ENCODE measurements around the gene TXNDC5. TPM values are rescaled to one million over a fixed set of nuclear protein-coding genes. Genes with fewer than 3 reads are reported as not detected.
A peak's percentile ranks its signal among the peaks of the same experiment; 100 is the strongest.
"Not testable (repeated sequence)": the region's sequence is repeated elsewhere in the genome, so short reads cannot be mapped to it uniquely, and the experiment has no call there.

Gene TXNDC5
- total RNA-seq, 1 donor from 2014 or later, result 1,031 TPM

DNA sequence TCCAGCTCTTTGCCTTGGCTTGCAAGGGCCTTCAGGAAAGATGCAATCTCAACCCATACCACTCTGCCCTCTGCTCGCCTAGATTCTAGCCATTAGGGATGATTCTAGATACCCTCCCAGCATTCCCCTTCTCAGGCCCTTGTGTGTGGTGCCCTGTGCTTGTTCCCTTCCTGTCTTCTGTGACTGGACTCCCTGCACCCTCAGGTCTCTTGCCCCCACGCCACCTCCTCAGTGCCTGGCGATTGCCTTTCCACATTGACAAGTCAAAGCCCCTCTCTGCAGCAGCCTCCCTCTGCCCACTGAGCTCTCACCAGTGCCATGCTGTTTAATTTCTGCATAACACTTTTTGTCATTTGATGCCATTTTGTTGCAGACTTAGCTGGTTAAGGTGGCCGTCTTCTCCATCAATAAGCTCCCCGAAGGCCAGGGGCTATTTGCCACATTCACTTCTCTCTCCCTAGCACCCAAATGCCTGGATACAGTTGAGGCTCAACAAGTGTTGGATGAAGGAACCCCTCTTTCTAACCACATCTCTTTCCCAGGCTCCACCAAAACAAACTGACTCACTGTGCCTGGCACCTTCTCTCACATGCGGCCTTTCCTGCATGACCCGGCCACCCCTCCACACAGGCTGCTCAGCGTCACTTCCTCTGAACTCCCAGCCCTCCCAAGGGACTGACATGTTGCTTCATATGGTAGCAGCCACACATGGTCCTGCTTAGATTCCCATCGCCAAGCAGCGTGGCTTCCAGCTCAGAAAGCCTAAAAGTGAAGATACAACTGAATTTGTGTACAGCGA, 4.6 kb upstream of the TXNDC5 start:
- no peak for DNase-seq (ENCODE audit: extremely low read depth, low read depth, low spot score)

DNA sequence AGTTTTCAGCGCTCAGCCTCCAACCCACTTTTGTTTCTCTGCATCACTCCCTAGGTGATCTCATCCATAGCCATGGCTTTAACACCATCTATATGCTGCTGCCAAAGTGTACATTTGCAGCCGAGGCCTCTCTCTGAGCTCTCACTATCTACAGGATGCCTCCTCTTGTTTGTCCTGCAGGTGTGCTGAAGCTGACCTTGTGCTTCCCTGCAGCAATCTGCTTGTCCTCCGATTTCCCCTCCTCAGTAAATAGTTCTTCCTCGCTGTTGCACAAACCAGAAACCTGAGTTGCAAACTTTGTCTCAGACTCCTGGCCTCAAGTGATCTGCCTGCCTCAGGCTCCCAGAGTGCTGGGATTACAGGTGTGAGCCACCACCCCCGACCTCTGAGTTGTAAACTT, 3.7 kb upstream of the TXNDC5 start:
- DNase-seq (ENCODE audit: extremely low read depth, low read depth, low spot score), result no peak

DNA sequence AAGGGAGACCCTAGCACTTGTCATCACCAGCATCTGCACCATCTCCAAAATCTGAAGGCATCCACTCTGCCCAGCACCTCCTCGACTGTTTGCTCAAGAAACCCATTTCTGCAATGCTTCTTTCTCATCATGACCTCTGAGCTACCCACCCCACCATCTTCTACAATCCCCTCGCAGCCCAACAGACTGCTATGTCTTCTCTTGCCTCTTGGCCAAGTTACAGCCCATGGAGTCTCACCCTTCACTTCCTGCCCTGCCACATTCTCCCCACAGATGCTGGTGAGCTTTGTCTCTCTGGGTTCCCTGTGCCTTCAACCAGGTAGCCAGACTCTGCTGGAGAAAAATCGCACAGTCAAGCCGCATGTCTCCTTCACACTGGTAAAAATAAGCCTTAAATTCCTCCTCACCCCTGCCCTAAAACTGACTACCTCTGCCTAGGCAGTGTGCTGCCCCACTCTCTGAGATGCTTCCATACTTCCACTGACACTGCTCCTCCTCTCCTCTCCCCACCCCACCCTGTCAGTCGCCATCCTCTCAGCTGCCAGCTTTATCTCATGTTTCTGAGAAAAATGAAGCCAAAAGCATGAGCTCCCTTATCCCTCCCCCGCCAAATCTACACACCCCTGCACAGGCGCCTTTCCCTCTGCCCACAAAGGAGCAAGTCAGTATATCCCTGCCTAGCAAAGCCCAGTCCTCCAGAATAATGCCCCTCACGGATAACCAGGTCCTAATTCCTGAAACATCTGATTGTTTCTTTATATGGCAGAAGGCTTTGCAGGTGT, 2.3 kb upstream of the TXNDC5 start:
- DNase-seq (ENCODE audit: extremely low read depth, low read depth, low spot score), result no peak

DNA sequence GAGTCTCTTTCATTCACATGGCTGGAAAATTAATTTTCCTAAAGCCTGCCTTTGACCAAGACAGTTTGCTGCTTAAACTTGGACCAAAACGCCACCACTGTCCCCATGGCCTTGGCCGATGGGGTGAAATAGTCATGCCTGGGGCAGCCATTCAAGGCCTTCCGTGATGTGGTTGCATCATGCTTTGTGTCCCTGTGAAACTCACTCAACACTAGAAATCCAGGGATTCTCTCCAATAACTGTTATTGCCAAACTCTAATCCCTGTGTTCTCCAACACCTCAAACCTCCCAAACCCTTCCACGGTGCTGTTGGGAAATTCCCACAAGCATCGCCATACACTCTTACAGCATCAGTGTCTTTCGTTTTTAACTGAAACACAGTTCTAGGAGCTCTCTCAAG, 1.4 kb upstream of the TXNDC5 start:
- no peak for DNase-seq (ENCODE audit: extremely low read depth, low read depth, low spot score)

GRCh38 chr6:7911345-7911725, 747 bp upstream of the TXNDC5 start:
- no peak for DNase-seq (ENCODE audit: extremely low read depth, low read depth, low spot score)

- no peak for DNase-seq (ENCODE audit: extremely low read depth, low read depth, low spot score)
Measured at GRCh38 chr6:7910298-7910653, 312 bp downstream of the TXNDC5 start.

DNA sequence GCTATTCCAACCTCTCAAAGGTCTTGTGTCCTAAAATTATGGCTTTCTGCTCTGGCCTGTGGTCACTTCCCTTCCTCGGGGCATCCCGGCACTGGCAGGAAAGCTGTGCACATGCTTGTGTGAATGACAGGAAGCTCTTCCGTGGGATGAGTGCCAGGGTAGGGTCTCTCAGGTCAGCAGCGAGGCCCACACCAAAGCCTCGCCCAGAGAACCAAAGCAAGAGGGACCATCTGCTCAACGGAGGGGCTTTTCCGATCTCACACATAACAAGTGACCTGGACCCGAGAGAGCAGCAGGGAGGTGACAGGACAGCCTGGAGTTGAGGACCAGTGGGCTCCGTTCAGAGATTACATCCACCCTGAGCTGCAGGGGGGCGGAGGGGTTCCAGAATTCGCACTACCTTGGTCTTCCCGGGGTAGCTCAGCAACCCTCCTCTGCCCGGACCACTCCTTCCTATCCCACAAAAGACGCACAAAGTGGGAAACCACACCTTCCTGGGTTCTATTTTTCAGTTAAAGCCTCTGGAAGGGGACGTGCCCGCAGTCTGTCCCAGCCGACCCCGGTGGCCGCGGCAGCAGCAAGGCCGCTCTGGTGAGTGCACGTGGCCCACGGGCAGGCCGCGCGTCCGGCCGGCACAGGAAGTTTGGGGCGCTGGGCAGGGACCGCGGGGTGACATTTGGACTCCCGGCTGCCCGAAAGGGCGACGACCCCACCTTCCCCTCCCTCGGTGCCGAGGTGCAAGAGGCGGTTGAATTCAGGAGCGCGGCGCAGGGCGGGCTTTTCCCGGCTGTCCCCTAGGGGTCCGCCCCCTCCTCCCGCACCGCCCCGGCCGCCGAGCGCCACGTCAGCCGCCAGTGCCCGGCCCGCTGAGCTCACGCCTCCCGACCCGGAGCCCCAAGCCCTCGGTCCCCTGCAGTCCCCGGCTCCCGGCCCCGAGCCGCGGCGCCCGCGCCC, 988 bp downstream of the TXNDC5 start:
- DNase-seq (ENCODE audit: extremely low read depth, low read depth, low spot score), result peak; percentile 37

GRCh38 chr6:7907159-7907558, 3.4 kb downstream of the TXNDC5 start:
- no peak for DNase-seq (ENCODE audit: extremely low read depth, low read depth, low spot score)

GRCh38 chr6:7906741-7907140, 3.8 kb downstream of the TXNDC5 start:
- no peak for DNase-seq (ENCODE audit: extremely low read depth, low read depth, low spot score)

GRCh38 chr6:7905416-7905815, 5.2 kb downstream of the TXNDC5 start:
- DNase-seq (ENCODE audit: extremely low read depth, low read depth, low spot score), result no peak

- no peak for DNase-seq (ENCODE audit: extremely low read depth, low read depth, low spot score)
Measured at GRCh38 chr6:7904654-7905319, 5.8 kb downstream of the TXNDC5 start.

GRCh38 chr6:7903673-7904072, 6.9 kb downstream of the TXNDC5 start:
- DNase-seq (ENCODE audit: extremely low read depth, low read depth, low spot score), result no peak

GRCh38 chr6:7902867-7903266, 7.7 kb downstream of the TXNDC5 start:
- DNase-seq (ENCODE audit: extremely low read depth, low read depth, low spot score), result no peak

DNA sequence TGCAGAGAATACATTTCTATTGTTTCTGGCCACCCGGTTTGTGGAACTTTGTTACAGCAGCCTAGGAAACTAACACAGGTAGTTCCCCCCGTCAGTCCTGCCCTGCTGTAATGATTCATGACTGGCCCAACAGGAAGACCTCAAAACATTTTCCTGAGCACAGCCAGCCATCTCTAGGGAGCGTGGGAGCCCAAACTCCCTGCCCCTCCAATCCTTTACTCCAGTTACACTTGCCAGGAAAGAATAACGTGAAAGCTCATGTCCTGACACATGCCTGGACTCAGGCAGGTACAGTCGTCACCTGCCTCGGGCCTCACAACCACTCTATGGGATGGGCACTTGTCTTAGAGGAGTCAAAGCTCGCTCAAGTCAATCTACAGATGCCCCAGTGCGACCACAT, 8.4 kb downstream of the TXNDC5 start:
- DNase-seq (ENCODE audit: extremely low read depth, low read depth, low spot score), result no peak

DNA sequence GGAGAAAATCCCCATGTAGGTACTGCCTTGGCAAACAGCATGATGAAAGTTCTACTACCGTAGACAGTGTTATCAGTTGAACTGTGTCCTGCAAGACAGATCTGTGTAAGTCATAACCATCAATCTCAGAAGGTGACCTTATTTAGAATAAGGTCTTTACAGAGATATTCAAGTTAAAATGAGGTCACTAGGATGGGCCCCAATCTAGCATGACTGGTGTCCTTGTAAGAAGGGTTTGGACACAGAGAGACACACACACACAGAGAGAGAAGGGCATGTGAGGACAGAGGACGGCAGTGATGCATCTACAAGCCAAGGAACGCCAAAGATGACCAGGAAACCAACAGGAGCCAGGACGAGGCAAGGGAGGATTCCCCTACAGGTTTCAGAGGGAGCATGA, 8.8 kb downstream of the TXNDC5 start:
- no peak for DNase-seq (ENCODE audit: extremely low read depth, low read depth, low spot score)

- DNase-seq (ENCODE audit: extremely low read depth, low read depth, low spot score), result no peak
Measured at GRCh38 chr6:7901056-7901455, 9.5 kb downstream of the TXNDC5 start.

DNA sequence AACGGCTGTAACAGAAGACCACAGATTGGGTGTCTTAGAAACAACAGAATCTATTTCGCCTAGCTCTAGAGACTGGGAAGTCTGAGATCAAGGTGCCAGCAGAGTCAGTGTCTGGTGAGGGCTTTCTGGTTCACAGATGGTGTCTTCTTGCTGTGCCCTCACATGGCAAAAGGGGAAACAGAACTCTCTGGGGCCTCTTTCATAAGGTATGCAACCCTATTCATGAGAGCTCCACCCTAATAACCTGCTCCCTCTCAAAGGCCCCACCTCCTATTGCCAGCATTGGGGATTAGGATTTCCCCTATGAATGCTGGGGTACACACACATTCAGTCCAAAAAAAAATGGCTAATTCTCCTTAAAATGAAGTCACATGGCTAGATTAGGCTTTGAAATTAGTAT, 10.0 kb downstream of the TXNDC5 start:
- no peak for DNase-seq (ENCODE audit: extremely low read depth, low read depth, low spot score)

GRCh38 chr6:7899889-7900213, 10.7 kb downstream of the TXNDC5 start:
- no peak for DNase-seq (ENCODE audit: extremely low read depth, low read depth, low spot score)

GRCh38 chr6:7899101-7899888, 11.3 kb downstream of the TXNDC5 start:
- no peak for DNase-seq (ENCODE audit: extremely low read depth, low read depth, low spot score)

DNA sequence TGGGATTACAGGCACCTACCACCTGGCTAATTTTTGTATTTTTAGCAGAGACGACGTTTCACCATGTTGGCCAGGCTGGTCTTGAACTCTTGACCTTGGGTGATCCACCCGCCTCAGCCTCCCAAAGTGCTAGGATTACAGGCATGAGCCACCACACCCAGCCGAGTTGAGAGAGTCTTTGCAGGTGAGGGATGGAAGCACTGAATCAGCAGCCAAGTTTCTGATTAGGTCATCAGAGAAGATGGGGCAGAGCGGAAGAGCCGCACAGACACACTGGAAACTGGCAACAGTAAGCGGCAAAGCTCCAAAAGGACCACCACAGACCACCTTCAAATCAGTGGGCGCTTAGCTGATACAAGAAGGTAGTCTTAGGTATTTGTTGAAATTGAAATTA, 12.4 kb downstream of the TXNDC5 start:
- DNase-seq (ENCODE audit: extremely low read depth, low read depth, low spot score), result not testable (repeated sequence)

All from glomerular endothelial cell (primary cell).